Activated T-cell treated with anti-CD3 and anti-CD28 coated beads for 1 hour (primary cell): Measurements from ENCODE around the gene TMEM52.
"Not testable (repeated sequence)": the region's sequence is repeated elsewhere in the genome, so short reads cannot be mapped to it uniquely, and the experiment has no call there.

ENCODE experiments used
- DNase-seq: peaks from one replicate; pipeline ENCODE4 v3.0.0-alpha.2; 2020; ENCODE audit warnings: low read depth

TMEM52 gene

DNA sequence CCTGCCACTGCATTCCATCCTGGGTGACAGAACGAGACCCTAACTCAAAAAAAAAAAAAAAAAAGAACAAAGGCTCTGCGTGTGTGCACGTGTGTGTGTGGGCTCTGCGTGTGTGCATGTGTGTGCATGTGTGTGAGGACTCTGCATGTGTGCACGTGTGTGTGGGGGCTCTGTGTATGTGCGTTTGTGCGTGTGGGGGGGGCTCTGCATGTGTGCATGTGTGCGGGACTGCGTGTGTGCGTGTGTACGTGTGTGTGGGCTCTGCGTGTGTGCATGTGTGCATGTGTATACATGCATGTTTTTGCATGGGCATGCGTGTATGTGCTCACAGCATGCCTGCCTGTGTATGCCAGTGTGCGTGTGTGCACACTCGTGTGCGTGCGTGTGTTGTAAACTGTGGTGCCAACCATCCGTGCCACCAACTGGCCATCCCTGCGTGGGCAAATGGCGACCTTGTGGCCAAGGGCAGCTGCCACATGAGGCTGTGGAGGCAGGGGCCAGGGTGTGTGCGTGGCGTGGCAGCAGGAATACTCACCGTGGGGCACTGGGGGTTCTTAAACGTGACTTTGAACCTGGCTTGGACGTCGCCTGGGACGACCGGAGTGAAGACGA is 26.8 kb upstream of the TMEM52 start:
- DNase-seq: no peak

DNA sequence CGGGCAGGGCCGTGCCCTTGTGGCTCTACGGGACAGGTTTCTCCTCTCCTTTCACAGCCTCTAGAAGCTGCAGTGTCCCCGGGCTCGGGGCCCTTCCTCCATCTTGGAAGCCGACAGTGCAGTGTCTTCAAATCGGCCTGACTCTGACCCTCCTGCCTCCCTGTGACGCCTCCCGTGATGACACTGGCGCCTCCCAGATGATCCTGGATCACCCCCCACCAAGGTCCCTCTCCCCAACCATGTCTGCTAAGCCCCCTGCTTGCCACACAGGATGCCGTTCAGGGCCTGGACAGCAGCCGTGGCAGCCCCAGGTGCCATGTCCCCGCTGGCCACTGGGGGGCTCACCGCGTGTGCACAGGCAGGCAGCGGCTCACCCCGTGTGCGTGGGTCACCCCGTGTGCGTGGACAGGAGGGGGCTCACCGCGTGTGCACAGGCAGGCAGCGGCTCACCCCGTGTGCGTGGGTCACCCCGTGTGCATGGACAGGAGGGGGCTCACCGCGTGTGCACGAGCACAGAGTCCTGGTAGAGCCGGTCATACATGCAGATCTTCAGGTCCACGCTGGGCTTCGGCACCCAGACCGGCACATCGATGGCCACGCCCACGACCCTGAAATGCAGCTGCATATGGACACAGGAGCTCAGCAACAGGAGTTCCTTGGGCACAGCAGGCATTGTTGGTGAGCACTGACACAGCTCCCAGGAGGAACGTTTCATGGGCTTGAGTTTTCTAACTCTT is 24.9 kb upstream of the TMEM52 start:
- peak; percentile 55 for DNase-seq

DNA sequence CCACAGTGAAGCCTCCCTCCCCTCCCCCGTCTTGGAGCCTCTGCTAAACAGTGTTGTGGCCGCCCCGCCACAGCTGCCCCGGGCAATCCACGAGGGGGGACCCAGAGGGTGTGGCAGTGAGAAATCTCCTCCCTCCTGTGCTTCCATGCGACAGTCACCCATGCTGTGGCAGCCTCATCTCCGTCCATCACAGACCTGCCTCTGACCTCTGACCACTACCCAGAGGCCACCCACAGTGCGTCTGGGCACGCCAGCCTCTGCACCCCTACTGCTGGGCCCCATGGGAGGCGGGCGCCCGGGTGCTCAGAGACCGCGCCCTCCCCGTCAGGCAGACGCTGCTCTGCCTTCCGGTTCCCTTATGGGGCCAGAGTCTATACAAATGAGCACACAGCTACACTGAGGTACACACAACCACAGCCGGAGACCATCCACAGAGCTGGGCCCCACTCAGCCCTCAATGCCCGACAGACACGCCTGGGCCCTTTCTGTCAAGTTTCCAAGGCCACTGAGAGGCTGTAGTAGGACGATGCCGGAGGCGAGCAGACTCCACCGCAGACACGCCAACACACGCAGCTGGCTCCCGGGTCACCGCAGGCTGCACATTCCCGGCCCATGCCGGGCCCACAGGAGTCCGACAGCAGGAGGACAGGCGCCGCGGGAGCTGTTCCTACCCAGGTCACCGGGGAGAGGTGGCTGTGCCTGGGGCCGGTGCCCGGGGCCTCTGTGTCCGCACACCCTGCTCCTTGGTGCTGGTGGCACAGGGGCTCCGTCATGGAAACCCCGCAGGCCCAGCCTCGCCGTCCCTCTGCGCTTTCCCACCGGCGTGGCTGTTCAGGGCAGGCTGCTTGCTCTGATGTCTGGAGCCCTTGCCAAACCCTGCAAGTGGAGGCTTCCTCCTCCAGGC is 23.9 kb upstream of the TMEM52 start:
- DNase-seq: no peak

DNA sequence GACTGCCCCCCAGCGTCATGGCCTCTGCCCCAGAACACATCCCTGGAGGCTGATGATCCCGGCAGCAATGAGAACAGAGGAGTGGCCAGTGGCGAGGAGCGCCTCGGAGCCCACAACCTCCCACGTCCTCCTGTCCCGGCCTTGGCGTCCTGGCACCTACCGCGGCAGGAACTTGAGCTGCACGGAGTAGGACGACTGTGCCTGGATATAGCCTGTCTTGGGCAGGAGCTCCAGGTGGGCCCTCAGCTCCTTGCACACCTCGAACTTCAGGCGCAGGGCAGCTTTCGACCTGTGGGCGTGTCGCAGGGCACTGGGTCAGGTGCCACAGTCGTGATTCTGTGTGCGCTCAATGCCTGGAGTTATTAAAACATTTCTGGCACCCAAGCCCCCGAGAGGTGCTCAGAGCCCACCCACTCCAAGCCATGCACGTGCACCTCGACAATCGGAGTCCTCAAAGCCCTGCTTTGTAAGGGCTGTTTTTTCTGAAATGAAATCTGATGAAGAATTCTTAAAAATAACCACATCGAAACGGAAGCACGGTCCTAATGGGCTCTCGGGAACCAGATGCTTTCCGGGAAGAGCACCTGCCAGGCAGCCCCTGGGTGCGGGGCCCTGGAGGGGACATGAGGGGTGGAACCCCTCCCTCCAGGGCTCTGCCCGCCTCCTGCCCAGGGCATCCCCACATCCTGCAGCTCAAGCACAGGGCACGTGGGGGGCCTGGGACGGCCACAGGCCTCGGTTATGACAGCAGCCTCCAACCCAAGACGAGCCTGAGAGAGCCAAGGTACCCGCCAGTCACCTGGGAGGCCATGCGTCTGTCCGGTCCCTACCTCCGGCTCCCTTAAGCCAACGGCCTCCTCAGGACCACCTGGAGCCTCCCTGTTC is 23.0 kb upstream of the TMEM52 start:
- DNase-seq: no peak

DNA sequence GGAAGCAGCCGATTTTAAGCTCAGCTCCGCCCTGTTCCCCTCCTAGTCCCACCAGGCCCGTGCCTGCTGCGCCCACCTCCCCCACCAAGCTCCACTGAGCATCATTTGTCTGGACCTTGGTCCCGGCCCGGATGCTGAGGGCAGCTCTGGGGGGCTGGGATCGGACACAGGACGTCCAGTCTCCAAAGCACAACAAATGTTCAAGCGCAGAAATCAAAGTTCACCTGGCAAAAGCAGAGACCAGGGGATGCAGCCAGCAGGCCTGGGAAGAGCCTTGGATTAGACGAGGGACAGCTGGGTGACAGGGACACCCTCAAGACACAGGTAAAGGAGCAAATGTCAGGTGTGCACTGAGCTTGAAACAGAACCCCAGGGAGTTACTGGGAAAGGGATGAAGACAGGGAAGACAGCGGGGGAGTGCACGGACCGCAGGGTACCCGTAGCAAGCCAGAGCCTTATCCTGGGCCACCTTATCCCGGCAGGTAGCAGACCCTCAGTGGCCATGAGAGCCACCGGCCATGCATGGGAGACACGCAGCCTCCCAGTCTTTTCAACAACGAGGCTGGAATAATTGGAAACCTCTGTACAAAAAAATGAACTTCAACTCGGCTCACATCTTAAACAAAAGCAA is 22.2 kb upstream of the TMEM52 start:
- DNase-seq: no peak

DNA sequence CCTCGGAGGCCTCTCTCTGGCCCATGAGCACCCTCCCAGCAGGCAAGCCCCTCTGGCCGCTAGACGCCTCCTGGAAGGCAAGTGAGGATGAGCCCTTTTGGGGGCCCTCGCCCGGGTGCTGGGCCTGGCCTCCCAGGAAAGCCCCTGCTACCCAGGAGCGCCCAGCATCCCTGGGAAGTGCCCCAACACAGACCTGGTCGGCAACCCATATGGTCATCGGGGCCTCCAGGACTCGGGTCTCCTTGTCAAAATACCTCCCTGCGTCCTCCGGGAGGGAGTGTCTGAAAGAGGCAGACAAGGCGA is 21.0 kb upstream of the TMEM52 start:
- DNase-seq: no peak

DNA sequence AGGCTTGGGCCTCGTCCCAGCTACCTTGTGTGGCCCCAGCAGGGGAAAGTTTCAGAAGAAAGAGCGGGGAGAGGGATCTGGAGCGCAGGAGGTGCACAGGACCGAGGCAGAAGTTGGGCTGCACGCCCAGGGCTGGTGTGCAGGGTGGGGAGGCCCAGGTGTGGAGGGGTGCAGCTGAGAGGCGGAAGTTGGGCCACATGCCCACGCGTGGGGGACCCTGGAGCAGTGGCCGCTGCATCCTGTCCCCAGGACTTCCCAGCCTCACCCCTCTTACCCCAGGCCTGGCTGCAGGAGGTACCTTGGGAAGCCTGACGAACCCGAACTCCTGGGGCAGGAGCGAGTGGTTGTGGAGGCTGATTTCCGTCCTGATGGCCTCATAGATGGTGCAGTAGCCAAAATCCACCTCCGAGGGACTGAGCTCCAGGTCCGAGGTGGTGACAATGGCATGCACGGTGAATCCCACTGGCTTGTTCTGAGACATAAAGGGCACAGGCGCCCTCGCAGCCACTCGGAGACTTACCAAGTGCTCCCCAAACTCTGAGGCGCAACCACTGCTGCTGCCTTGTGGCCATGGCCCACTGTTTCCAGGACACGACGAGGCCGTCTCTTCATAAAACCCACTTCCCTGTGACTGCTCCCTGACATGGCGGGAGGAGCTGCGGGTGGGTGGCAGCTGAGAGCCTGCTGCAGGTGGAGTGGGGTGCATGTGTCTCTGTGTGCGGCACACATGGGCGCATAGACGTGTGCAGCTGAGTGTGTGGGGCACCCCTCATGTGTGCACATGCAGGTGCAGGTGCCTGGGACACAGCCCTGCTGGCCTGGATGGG is 20.4 kb upstream of the TMEM52 start:
- no peak for DNase-seq

DNA sequence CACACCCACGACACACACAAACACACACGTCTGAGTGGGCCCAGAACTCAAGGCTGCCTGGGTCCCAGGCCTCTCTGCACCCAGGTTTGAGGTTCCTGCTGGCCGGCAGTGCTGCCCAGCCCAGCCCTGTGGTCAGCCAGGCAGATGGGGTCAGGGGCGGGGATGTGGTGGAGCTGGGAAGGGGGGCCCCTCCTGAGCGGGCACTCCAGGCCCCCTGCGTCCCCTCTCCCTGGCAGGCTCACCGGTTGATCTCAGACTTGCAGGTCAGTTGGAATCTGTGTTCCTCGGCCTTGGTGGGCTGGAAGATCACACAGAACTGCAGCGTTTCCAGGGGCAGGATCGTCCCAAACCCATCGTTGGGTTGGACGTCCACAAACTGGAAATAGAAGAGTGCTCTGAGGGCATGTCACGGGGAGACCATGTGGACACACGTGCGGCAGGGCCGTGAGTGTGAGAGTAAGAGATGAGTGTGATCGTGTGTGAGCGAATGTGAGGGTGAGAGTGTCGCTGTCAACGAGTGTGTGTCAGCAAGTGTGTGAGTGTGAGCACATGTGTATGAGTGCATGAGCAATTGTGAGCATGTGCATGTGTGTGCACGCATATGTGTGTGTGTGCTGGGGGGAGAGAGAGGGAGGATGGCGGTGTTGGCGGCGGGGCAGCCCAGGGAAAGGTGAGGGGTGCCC is 19.7 kb upstream of the TMEM52 start:
- no peak for DNase-seq

DNA sequence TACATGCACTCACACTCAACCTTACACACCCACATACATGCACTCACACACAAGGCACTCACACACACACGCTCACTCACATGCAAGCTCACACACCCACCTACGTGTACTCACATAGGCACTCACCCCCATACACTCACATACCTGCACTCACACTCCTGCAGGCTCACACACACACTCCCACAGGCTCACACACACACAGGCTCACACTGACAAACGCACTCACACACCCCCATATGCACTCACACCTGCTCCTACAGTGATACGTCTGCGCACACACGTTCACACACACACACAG is 19.1 kb upstream of the TMEM52 start:
- DNase-seq: no peak

DNA sequence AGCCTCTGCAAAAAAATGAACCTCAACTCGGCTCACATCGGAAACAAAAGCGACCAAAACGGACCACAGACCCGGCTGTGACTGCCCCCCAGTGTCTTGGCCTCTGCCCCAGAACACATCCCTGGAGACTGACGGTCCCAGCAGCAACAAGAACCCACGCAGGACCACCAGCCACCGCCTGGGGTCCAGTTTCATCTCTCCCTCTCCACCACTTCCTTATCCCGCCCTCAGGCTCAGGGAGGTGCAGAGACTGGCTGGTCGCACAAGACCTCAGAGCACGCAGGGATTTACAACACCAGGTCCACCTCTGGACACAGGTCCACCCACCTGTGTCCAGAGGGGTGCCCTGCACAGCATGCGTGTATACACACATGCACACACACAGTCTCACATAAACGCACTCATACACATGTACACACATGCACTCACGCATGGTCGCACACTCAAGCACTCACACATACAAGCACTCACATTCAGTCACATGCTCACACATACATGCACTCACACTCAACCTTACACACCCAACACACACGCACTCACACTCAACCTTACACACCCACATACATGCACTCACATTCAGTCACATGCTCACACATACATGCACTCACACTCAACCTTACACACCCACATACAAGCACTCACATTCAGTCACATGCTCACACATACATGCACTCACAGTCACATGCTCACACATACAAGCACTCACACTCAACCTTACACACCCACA is 18.6 kb upstream of the TMEM52 start:
- DNase-seq: no peak

DNA sequence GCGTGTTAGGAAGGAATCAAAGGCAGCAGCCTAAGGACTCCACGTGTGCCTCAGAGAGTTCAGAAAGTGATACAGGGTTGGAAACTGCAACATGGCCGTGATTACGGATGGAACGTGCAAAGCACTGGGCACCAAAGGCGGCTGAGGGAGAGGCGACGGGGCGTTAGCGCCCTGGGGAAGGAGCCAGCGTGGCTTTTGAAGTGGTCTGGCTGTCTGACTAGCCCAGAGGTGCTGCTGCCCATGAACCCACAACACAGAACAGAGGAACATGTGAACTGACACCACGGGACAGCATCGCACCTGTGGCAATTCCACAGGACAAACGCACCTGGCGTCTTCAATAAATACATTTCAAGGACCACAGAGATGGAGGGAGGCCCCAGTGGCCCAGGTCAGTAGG is 18.0 kb upstream of the TMEM52 start:
- DNase-seq: no peak

DNA sequence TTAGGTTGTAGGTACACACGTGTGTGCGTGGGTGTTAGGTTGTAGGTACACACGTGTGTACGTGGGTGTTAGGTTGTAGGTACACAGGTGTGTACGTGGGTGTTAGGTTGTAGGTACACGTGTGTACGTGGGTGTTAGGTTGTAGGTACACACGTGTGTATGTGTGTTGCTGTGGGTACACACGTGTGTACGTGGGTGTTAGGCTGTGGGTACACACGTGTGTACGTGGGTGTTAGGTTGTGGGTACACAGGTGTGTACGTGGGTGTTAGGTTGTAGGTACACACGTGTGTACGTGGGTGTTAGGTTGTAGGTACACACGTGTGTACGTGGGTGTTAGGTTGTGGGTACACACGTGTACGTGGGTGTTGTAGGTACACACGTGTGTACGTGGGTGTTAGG is 15.8 kb upstream of the TMEM52 start:
- not testable (repeated sequence) for DNase-seq

DNA sequence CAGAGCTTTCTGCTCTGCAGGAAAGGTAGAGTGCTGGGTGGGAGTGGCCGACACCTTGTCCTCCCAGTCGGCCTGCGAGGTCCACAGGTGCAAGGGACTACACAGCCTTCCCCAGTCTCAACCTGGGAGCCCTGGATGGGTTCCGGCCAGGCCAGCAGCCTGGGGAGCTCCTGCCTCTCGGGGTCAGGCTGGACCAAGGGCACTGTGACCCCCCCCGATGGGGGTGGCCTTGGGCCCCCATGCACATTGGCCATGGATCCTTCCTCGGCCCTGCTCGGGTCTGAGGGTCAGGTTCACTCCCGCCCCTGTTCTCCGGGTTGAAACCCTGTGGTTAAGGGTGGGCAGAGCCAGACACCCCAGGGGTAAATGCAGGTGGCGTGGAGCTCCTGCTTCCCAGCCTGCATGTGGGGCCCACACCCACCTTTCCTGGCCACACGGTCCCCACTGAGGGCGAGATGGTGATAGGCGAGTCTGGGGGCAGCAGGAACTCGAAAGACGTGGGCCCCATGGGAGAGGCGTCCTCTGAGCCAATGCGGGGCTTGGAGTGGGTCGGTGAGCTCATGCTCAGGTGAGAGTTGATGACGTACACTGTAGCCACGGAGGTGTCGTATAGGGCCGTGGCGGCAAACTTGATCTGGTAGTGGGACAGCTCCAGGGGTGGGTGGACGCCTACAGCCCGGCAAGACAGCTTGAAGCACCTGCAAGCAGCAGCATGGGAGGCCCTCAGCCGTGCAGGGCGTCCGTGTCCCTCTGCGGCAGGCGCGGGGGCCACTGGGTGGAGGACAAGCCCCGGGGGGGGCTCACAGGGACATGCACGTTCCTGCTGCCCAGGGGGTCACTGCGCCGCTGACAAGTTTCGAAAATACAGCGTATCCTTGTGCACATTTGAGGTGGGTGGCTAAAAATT is 10.8 kb upstream of the TMEM52 start:
- DNase-seq: no peak

DNA sequence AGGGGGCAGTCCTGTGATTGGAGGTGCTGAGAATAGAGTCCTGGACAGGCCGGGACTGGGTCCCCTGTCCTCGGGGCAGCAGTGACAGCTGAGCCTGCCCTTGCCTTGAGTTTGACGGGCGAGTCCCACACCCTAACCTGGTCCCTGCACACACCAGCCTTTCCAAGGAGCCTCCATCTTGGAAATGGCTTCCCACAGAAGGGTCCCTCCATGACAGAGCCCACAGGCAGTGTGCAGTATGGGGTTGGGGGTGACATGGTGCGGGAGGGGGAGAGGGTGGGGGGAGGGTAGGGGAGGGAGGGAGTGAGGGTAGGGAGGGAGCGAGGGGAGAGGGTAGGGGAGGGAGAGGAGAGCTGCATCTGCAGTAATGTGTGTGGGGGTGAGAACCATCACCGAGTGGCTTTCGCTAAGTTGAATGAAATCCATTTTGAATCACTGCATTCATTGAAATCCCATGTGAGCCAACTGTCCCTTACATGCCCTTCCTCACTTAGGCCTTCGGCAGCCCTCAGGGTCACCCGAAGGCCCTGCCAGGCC is 10.1 kb upstream of the TMEM52 start:
- DNase-seq: no peak

DNA sequence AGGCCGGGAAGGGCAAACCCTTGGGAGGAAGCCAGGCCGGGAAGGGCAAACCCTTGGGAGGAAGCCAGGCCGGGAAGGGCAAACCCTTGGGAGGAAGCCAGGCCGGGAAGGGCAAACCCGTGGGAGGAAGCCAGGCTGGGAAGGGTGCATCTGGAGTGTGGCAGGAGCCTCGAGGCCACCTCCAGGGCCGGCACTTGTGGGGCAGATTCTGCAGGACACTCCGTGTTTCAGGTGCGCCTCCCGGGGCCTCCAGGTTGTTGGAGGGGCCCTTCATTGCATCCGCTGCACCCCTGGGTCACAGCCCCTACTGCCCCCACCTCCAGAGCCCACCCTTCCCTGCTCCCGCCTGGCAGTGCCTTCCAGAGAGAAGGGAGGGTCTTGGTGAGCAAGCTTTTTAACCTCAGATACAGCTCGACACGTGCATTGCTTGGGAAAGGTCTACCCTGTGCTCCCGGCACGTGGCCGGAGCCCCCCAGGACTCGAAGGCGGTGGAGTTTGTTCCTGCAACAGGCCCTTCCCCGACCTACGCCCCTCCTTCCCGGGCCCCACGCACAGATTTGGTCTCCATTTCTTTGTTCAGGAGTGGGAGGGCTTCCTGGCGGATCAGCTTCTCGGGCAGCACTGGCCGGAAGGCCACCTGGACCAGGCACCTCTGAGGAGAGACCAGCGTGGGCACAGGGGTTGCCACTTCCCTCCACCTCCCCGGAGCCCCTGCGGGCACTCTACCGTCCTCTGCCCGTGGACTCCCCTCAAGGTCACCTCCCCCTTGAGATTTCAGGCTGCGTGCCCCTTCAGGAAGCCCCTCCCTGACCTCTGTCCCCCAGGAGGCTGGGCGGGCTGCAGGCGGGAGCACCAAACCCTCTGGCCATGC is 9.4 kb upstream of the TMEM52 start:
- DNase-seq: no peak

DNA sequence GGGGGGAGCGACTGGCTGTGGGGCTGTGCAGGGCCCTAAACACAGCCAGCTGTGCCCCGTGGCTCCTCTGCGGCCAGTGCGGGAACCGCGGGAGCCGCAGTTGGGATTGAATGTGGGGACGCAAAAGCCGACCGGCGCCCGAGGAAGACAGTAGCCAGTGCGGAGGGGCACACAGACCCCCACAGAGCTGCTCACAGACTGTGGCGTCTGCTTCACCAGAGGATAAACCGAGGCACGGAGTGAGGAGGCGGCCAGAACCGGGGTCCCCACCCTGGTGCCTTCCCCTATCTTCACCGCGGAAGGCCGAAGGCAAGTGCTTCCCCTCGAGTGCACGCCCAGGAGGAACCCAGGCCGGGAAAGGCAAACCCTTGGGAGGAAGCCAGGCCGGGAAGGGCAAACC is 8.7 kb upstream of the TMEM52 start:
- no peak for DNase-seq

DNA sequence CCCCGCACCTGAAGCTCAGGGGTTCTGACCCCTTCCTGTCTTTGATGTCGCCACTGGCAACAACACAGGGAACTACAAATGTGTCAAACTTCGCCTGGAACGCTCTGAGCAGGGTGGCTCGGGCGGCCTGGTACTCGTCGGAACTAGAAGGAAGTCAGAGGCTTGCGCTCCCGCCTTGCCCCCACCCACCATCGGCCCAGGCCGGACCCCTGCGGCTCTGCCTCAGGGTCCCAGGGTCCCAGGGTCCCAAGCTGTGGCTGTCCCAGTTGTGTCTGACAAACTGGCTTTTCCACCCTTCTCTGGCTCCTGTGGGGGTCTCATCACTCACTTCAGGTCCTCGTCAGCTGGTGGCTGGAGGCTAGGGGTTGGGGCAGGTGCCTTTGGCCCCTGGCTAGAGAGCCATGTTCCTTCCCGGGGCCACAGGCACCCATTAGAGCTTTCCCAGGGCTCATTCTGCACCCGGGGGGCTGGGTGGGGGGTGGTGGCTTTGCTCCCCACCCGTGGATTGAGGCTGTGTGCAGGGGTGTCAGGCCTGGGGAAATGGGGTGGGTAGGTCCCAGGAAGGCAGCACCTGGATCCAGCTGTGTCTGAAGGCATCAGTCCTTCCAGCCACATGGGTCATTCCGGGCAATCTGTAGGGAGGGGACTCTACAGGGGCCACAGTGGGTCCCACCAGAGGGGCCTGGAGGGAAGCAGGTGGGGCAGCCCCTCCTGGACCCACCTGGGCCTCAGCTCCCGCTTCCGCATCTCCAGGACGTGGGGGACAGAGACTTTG is 8.0 kb upstream of the TMEM52 start:
- no peak for DNase-seq
